Suprapubic skin (tissue), 4 donors: ENCODE measurements around the gene EPAS1. TPM values are rescaled to one million over a fixed set of nuclear protein-coding genes. Genes with fewer than 3 reads are reported as not detected.
A peak's percentile ranks its signal among the peaks of the same experiment; 100 is the strongest.

Source experiments
- DNase-seq, 2 donors: peaks; one replicate each; pipeline ENCODE4 v3.0.0-alpha.2; 2019; ENCODE audit warnings: low spot score in 2 of 2
- H3K27ac ChIP-seq: fragments of 200-600 bp; sonication (generic); one replicate; pipeline ENCODE4 v1.5.1; 2019
- H3K27me3 ChIP-seq: fragments of 200-600 bp; sonication (generic); one replicate; pipeline ENCODE4 v1.5.1; 2019
- H3K36me3 ChIP-seq: fragments of 200-600 bp; sonication (generic); one replicate; pipeline ENCODE4 v1.5.1; 2019
- H3K4me1 ChIP-seq: fragments of 200-600 bp; sonication (generic); one replicate; pipeline ENCODE4 v1.5.1; 2019
- H3K4me3 ChIP-seq: fragments of 200-600 bp; sonication (generic); one replicate; pipeline ENCODE4 v1.5.1; 2019; ENCODE audit warnings: mild to moderate bottlenecking
- H3K9me3 ChIP-seq: fragments of 200-600 bp; sonication (generic); one replicate; pipeline ENCODE4 v1.5.1; 2019
- EP300 ChIP-seq: sonication (generic); formaldehyde crosslinking; IDR thresholded peaks from one replicate; pipeline ENCODE4 v1.6.1; 2017; ENCODE audit warnings: antibody characterized with exemption
- POLR2A ChIP-seq, 2 donors: fragments of 450-650 bp; IDR thresholded peaks; one replicate each; pipeline ENCODE4 v1.6.1; 2017; ENCODE audit warnings: antibody characterized with exemption in 2 of 2, mild to moderate bottlenecking in 2 of 2, moderate library complexity in 2 of 2
- POLR2AphosphoS5 ChIP-seq, 3 donors: sonication (generic); formaldehyde crosslinking; IDR thresholded peaks; one replicate each; pipeline ENCODE4 v1.6.1; 2017; ENCODE audit warnings: antibody characterized with exemption in 3 of 3
- WGBS: methylation state at CpG from one replicate; pipeline ENCODE4 v1.1.5; 2018; 5-methylcytosine and 5-hydroxymethylcytosine counted together
- total RNA-seq, 4 donors: library from RNA; depleted of rRNA; stranded (reverse); fragments of >200 nt; gene quantifications; one replicate each; pipeline ENCODE4 v1.1.0, GENCODE V29; 2016
- TF ChIP-seq, protein P1 (sequence below), 2 donors: fragments of 200-600 bp in 1 of 2; fragments of 450-650 bp in 1 of 2; sonication (generic) in 1 of 2; IDR thresholded peaks; one replicate each; pipeline ENCODE4 v1.5.1; 2016 to 2019; ENCODE audit warnings: antibody characterized with exemption in 2 of 2, mild to moderate bottlenecking in 1 of 2, moderate library complexity in 1 of 2

The EPAS1 gene
- total RNA-seq, 4 donors from 2014 or later: 110 to 271 (median 142) TPM

DNA sequence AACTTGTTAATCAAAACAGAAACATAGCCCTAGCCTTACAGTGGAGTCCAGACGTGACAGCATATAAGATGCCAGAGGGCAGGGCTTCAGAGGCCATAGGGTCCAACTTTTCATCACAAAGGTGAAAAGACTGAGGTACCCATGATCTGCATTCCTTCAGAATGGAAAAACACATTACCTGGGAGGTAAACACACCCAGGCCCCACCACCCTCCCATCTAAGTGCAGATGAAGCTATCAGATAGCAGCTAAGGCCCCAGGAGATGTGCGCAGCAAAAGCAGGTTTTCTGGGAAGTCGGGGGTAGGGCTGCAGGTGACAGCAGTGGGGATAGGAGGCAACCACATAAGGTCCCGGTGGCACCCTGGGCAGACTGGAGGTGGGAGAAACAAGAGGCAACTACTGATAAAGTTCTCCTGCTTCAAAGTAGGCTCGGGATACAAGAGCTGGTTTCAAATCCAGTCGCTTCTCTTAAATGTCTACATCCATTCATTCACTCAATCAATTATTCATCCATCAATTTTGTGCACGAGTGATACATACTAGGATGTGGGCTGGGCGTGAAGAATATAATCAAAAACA is 107.1 kb downstream of the EPAS1 start:
- no peaks in the 10 kb centered on the region for H3K27me3 ChIP-seq
- H3K9me3 ChIP-seq: no peaks in the 10 kb centered on the region
- no peak overlapping the region for H3K27ac ChIP-seq
- TF ChIP-seq POLR2A (IDR thresholded peaks at IDR 0.05) (no peak), EP300 (no peak), POLR2AphosphoS5 (IDR thresholded peaks at IDR 0.05) (no peak)
- TF ChIP-seq, protein P1, sequence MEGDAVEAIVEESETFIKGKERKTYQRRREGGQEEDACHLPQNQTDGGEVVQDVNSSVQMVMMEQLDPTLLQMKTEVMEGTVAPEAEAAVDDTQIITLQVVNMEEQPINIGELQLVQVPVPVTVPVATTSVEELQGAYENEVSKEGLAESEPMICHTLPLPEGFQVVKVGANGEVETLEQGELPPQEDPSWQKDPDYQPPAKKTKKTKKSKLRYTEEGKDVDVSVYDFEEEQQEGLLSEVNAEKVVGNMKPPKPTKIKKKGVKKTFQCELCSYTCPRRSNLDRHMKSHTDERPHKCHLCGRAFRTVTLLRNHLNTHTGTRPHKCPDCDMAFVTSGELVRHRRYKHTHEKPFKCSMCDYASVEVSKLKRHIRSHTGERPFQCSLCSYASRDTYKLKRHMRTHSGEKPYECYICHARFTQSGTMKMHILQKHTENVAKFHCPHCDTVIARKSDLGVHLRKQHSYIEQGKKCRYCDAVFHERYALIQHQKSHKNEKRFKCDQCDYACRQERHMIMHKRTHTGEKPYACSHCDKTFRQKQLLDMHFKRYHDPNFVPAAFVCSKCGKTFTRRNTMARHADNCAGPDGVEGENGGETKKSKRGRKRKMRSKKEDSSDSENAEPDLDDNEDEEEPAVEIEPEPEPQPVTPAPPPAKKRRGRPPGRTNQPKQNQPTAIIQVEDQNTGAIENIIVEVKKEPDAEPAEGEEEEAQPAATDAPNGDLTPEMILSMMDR (IDR thresholded peaks at IDR 0.05): no peak
- no peak overlapping the region for H3K4me3 ChIP-seq
- no peak for DNase-seq
- peaks cover 19% of the 10 kb centered on the region for H3K4me1 ChIP-seq
- 81% methylated on average over 8 of the region's 8 CpGs for WGBS
- H3K36me3 ChIP-seq: no peaks in the 10 kb centered on the region

- H3K4me1 ChIP-seq: peaks cover 38% of the 10 kb centered on the region
- 84% methylated on average over 14 of the region's 14 CpGs for WGBS
- no peaks in the 10 kb centered on the region for H3K36me3 ChIP-seq
- H3K27me3 ChIP-seq: no peaks in the 10 kb centered on the region
- no peak overlapping the region for H3K4me3 ChIP-seq
- no peak for DNase-seq
- H3K27ac ChIP-seq: peak overlapping the region; percentile 82
- no peaks in the 10 kb centered on the region for H3K9me3 ChIP-seq
- TF ChIP-seq POLR2A (IDR thresholded peaks at IDR 0.05): no peak
- TF ChIP-seq POLR2AphosphoS5 (IDR thresholded peaks at IDR 0.05): no peak
- TF ChIP-seq, protein P1 (IDR thresholded peaks at IDR 0.05): no peak
- no peak for TF ChIP-seq EP300
Measured at GRCh38 chr2:46407852-46408455, 110.7 kb downstream of the EPAS1 start.

DNA sequence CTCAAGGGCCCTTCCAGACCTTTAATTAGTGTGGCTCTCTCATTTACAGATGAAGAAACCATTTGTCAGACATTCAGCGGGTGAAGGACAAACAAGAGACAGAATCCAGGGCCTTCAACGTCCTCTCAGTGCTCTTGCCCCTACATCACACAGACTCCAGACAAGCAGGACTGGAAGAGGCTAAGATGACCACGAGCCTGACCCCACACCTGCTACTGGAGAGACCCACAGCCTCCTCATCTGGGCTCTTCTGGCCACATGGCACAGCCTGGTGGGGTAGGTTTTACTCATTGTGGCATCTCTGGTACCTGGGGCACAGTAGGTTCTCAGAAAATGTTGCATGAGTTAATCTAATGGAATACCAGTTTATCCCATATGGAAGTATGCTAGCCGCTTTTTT is 112.5 kb downstream of the EPAS1 start:
- H3K27me3 ChIP-seq: no peaks in the 10 kb centered on the region
- H3K9me3 ChIP-seq: no peaks in the 10 kb centered on the region
- DNase-seq: no peak
- H3K4me3 ChIP-seq: no peak overlapping the region
- 81% methylated on average over 4 of the region's 4 CpGs for whole genome bisulfite sequencing
- peaks cover 40% of the 10 kb centered on the region for H3K4me1 ChIP-seq
- TF ChIP-seq EP300 (no peak), POLR2A (IDR thresholded peaks at IDR 0.05) (no peak), POLR2AphosphoS5 (IDR thresholded peaks at IDR 0.05) (no peak)
- TF ChIP-seq, protein P1 (IDR thresholded peaks at IDR 0.05): no peak
- no peaks in the 10 kb centered on the region for H3K36me3 ChIP-seq
- H3K27ac ChIP-seq: no peak overlapping the region

GRCh38 chr2:46410273-46411244 is 113.4 kb downstream of the EPAS1 start:
- Histone ChIP-seq H3K36me3 (no peaks in the 10 kb centered on the region), H3K27ac (no peak overlapping the region), H3K9me3 (no peaks in the 10 kb centered on the region), H3K4me1 (peaks cover 40% of the 10 kb centered on the region), H3K4me3 (no peak overlapping the region), H3K27me3 (no peaks in the 10 kb centered on the region)
- no peak for TF ChIP-seq POLR2A (IDR thresholded peaks at IDR 0.05)
- TF ChIP-seq POLR2AphosphoS5 (IDR thresholded peaks at IDR 0.05): no peak
- TF ChIP-seq, protein P1 (IDR thresholded peaks at IDR 0.05): no peak
- no peak for TF ChIP-seq EP300
- 68% methylated on average over 10 of the region's 10 CpGs for WGBS
- DNase-seq: no peak

- no peaks in the 10 kb centered on the region for H3K36me3 ChIP-seq
- DNase-seq: no peak
- WGBS: 100% methylated on average over 2 of the region's 2 CpGs
- H3K27ac ChIP-seq: no peak overlapping the region
- no peaks in the 10 kb centered on the region for H3K9me3 ChIP-seq
- H3K4me1 ChIP-seq: peaks cover 40% of the 10 kb centered on the region
- TF ChIP-seq POLR2AphosphoS5 (IDR thresholded peaks at IDR 0.05): no peak
- TF ChIP-seq, protein P1 (IDR thresholded peaks at IDR 0.05): no peak
- no peak for TF ChIP-seq POLR2A (IDR thresholded peaks at IDR 0.05)
- no peak for TF ChIP-seq EP300
- H3K27me3 ChIP-seq: no peaks in the 10 kb centered on the region
- no peak overlapping the region for H3K4me3 ChIP-seq
Measured at GRCh38 chr2:46411245-46411641, 114.0 kb downstream of the EPAS1 start.
